Measurements from ENCODE around the gene PEX5L.

PEX5L gene

GRCh38 chr3:179871782-179872181, 165.0 kb downstream of the PEX5L start:
- Histone ChIP-seq H3K4ac (ENCODE audit: low read depth, low read length) (no peak overlapping the region), H4K12ac (ENCODE audit: low read depth, low read length) (no peak overlapping the region), H3K79me2 (ENCODE audit: control insufficient read depth, insufficient read depth, low read length, poor library complexity) (no peaks in the 10 kb centered on the region), H4K91ac (ENCODE audit: low read depth, low read length) (no peak overlapping the region), H3K27ac (ENCODE audit: low read depth, low read length) (no peak overlapping the region), H3K27me3 (ENCODE audit: insufficient read depth, low read length) (no peaks in the 10 kb centered on the region), H3K18ac (ENCODE audit: low read length) (no peak overlapping the region), H3K9me3 (ENCODE audit: insufficient read depth, low read depth, low read length) (no peaks in the 10 kb centered on the region), H2BK120ac (ENCODE audit: insufficient read depth, low read length, poor library complexity) (no peak overlapping the region), H3K23ac (ENCODE audit: low read length) (no peak overlapping the region), H3K4me3 (ENCODE audit: low read depth, low read length) (no peak overlapping the region), H2BK12ac (ENCODE audit: low read length) (no peak overlapping the region), H4K8ac (ENCODE audit: low read depth, low read length) (no peak overlapping the region), H3K4me1 (ENCODE audit: control insufficient read depth in 1 of 2, insufficient read depth in 2 of 2, low read length in 2 of 2) (no peaks in the 10 kb centered on the region), H3K36me3 (ENCODE audit: control insufficient read depth in 1 of 2, insufficient read depth in 2 of 2, low read length in 2 of 2) (no peaks in the 10 kb centered on the region), H2BK5ac (ENCODE audit: low read depth, low read length, poor library complexity) (no peak overlapping the region), H3K4me2 (ENCODE audit: low read length) (no peak overlapping the region), H2AFZ (ENCODE audit: insufficient read depth, low read length, poor library complexity) (no peak overlapping the region), H2AK5ac (ENCODE audit: low read length) (no peak overlapping the region), H3K79me1 (ENCODE audit: low read length) (no peaks in the 10 kb centered on the region), H3K14ac (ENCODE audit: low read length) (no peak overlapping the region), H3K9ac (ENCODE audit: low read length) (no peak overlapping the region)
- no peak for DNase-seq
- no CpG with 5 or more reads among the region's 4 CpGs for WGBS (ENCODE audit: extremely low coverage, insufficient coverage, insufficient read length)

- no peak overlapping the region for H3K4me2 ChIP-seq (ENCODE audit: low read length)
- no peak for DNase-seq
- H3K23ac ChIP-seq (ENCODE audit: low read length): no peak overlapping the region
- H4K91ac ChIP-seq (ENCODE audit: low read depth, low read length): no peak overlapping the region
- no peak overlapping the region for H2BK12ac ChIP-seq (ENCODE audit: low read length)
- H3K36me3 ChIP-seq (ENCODE audit: control insufficient read depth in 1 of 2, insufficient read depth in 2 of 2, low read length in 2 of 2): no peaks in the 10 kb centered on the region
- H3K14ac ChIP-seq (ENCODE audit: low read length): no peak overlapping the region
- H3K27me3 ChIP-seq (ENCODE audit: insufficient read depth, low read length): no peaks in the 10 kb centered on the region
- H2AFZ ChIP-seq (ENCODE audit: insufficient read depth, low read length, poor library complexity): no peak overlapping the region
- H3K9ac ChIP-seq (ENCODE audit: low read length): no peak overlapping the region
- H3K27ac ChIP-seq (ENCODE audit: low read depth, low read length): no peak overlapping the region
- no peak overlapping the region for H4K12ac ChIP-seq (ENCODE audit: low read depth, low read length)
- no peak overlapping the region for H3K4me3 ChIP-seq (ENCODE audit: low read depth, low read length)
- H3K4me1 ChIP-seq (ENCODE audit: control insufficient read depth in 1 of 2, insufficient read depth in 2 of 2, low read length in 2 of 2): no peaks in the 10 kb centered on the region
- no peaks in the 10 kb centered on the region for H3K79me1 ChIP-seq (ENCODE audit: low read length)
- H2BK120ac ChIP-seq (ENCODE audit: insufficient read depth, low read length, poor library complexity): no peak overlapping the region
- H3K18ac ChIP-seq (ENCODE audit: low read length): no peak overlapping the region
- no peaks in the 10 kb centered on the region for H3K79me2 ChIP-seq (ENCODE audit: control insufficient read depth, insufficient read depth, low read length, poor library complexity)
- no peak overlapping the region for H2AK5ac ChIP-seq (ENCODE audit: low read length)
- no peak overlapping the region for H3K4ac ChIP-seq (ENCODE audit: low read depth, low read length)
- H4K8ac ChIP-seq (ENCODE audit: low read depth, low read length): no peak overlapping the region
- H2BK5ac ChIP-seq (ENCODE audit: low read depth, low read length, poor library complexity): no peak overlapping the region
- H3K9me3 ChIP-seq (ENCODE audit: insufficient read depth, low read depth, low read length): no peaks in the 10 kb centered on the region
- no CpG with 5 or more reads among the region's 5 CpGs for WGBS (ENCODE audit: extremely low coverage, insufficient coverage, insufficient read length)
These were observed 168.0 kb downstream of the PEX5L start for GRCh38 chr3:179868715-179869114.

DNA sequence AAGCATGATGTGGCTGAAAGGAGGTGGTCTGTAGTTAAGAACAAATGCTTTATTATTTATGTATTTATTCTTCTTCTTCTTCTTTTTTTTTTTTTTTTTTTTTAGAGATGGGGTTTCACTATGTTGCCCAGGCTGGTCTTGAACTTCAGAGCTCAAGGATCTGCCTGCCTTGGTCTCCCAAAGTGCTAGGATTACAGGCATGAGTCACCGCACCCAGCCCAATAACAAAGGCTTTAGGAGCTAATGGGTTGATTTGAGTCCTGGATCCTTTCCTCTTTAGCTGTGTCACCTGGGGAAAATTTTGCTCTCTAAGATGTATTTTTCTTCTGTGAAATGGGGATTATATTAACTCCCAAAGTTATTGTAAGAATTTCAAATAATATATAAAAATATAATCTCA, 168.8 kb downstream of the PEX5L start:
- Histone ChIP-seq H3K79me1 (ENCODE audit: low read length) (no peaks in the 10 kb centered on the region), H3K9ac (ENCODE audit: low read length) (no peak overlapping the region), H4K91ac (ENCODE audit: low read depth, low read length) (no peak overlapping the region), H3K27me3 (ENCODE audit: insufficient read depth, low read length) (no peaks in the 10 kb centered on the region), H3K36me3 (ENCODE audit: control insufficient read depth in 1 of 2, insufficient read depth in 2 of 2, low read length in 2 of 2) (no peaks in the 10 kb centered on the region), H2BK5ac (ENCODE audit: low read depth, low read length, poor library complexity) (no peak overlapping the region), H4K8ac (ENCODE audit: low read depth, low read length) (no peak overlapping the region), H3K27ac (ENCODE audit: low read depth, low read length) (no peak overlapping the region), H3K4me3 (ENCODE audit: low read depth, low read length) (no peak overlapping the region), H3K4ac (ENCODE audit: low read depth, low read length) (no peak overlapping the region), H3K4me1 (ENCODE audit: control insufficient read depth in 1 of 2, insufficient read depth in 2 of 2, low read length in 2 of 2) (no peaks in the 10 kb centered on the region), H3K79me2 (ENCODE audit: control insufficient read depth, insufficient read depth, low read length, poor library complexity) (no peaks in the 10 kb centered on the region), H2BK120ac (ENCODE audit: insufficient read depth, low read length, poor library complexity) (no peak overlapping the region), H2AFZ (ENCODE audit: insufficient read depth, low read length, poor library complexity) (no peak overlapping the region), H2AK5ac (ENCODE audit: low read length) (no peak overlapping the region), H3K14ac (ENCODE audit: low read length) (no peak overlapping the region), H3K4me2 (ENCODE audit: low read length) (no peak overlapping the region), H2BK12ac (ENCODE audit: low read length) (no peak overlapping the region), H3K9me3 (ENCODE audit: insufficient read depth, low read depth, low read length) (no peaks in the 10 kb centered on the region), H3K18ac (ENCODE audit: low read length) (no peak overlapping the region), H3K23ac (ENCODE audit: low read length) (no peak overlapping the region), H4K12ac (ENCODE audit: low read depth, low read length) (no peak overlapping the region)
- WGBS (ENCODE audit: extremely low coverage, insufficient coverage, insufficient read length): no CpG with 5 or more reads among the region's 1 CpG
- DNase-seq: no peak

DNA sequence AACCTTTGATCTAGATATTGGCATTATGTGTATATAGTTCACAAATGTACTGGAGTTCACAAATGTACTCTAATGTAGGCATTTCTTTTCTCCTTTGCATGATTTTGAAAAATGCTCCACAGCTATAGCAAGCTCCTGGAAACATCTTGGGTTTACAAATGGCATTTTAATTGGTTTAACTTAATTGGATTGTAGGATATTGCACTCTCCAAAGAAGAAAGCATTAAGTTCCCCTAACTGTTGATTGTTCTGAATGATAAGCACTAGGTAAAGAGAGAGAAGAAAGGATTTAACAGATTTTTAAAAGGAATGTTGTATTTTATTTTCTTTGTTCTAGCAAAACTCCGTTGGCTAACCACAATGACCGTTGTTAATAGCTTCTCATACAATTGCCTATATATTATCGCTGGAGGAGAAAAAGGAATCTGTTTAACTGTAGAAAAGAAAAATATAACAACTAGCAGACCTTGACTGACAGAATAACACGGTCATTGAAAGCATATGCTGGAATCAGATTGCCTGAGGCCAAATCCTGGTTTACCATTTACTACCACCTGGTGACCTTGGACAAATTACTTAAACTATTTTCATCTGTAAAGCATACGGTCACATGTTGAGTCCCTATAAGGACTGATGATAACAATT, 170.8 kb downstream of the PEX5L start:
- Histone ChIP-seq H2BK120ac (ENCODE audit: insufficient read depth, low read length, poor library complexity) (no peak overlapping the region), H2AFZ (ENCODE audit: insufficient read depth, low read length, poor library complexity) (no peak overlapping the region), H2BK5ac (ENCODE audit: low read depth, low read length, poor library complexity) (no peak overlapping the region), H4K91ac (ENCODE audit: low read depth, low read length) (no peak overlapping the region), H3K23ac (ENCODE audit: low read length) (no peak overlapping the region), H3K27me3 (ENCODE audit: insufficient read depth, low read length) (no peaks in the 10 kb centered on the region), H2AK5ac (ENCODE audit: low read length) (no peak overlapping the region), H3K14ac (ENCODE audit: low read length) (no peak overlapping the region), H3K18ac (ENCODE audit: low read length) (no peak overlapping the region), H3K36me3 (ENCODE audit: control insufficient read depth in 1 of 2, insufficient read depth in 2 of 2, low read length in 2 of 2) (no peaks in the 10 kb centered on the region), H4K8ac (ENCODE audit: low read depth, low read length) (no peak overlapping the region), H2BK12ac (ENCODE audit: low read length) (no peak overlapping the region), H3K79me1 (ENCODE audit: low read length) (no peaks in the 10 kb centered on the region), H3K9me3 (ENCODE audit: insufficient read depth, low read depth, low read length) (no peaks in the 10 kb centered on the region), H3K4me3 (ENCODE audit: low read depth, low read length) (no peak overlapping the region), H3K4me2 (ENCODE audit: low read length) (no peak overlapping the region), H3K79me2 (ENCODE audit: control insufficient read depth, insufficient read depth, low read length, poor library complexity) (no peaks in the 10 kb centered on the region), H3K4me1 (ENCODE audit: control insufficient read depth in 1 of 2, insufficient read depth in 2 of 2, low read length in 2 of 2) (no peaks in the 10 kb centered on the region), H3K27ac (ENCODE audit: low read depth, low read length) (no peak overlapping the region), H3K4ac (ENCODE audit: low read depth, low read length) (no peak overlapping the region), H4K12ac (ENCODE audit: low read depth, low read length) (no peak overlapping the region), H3K9ac (ENCODE audit: low read length) (no peak overlapping the region)
- WGBS (ENCODE audit: extremely low coverage, insufficient coverage, insufficient read length): no CpG with 5 or more reads among the region's 5 CpGs
- no peak for DNase-seq

All from trophoblast cell (in vitro differentiated cells and primary cell).